K562 (cell line): ENCODE measurements around the gene NLRX1.

Source experiments
- CTCF ChIP-seq, 3 experiments: IDR thresholded peaks in 2 of 3; conservative IDR thresholded peaks in 1 of 3; 2 replicates each; pipeline ENCODE4 v1.5.1; 2011 to 2012; ENCODE audit warnings: low read length in 3 of 3, mild to moderate bottlenecking in 3 of 3, control low read depth in 2 of 3, improper control_type of control experiment in 1 of 3, inconsistent platforms in 1 of 3, low read depth in 1 of 3, mixed read lengths in 1 of 3, moderate library complexity in 1 of 3; ENCODE audit not compliant: insufficient read depth in 2 of 3
- HEY1 ChIP-seq: fragments of 250-450 bp; sonication (Bioruptor Pico); IDR thresholded peaks from 2 replicates; pipeline ENCODE4 v1.5.0; 2020; ENCODE audit warnings: mild to moderate bottlenecking, moderate library complexity, borderline replicate concordance
- POLR2A ChIP-seq: fragments of 450-650 bp; conservative IDR thresholded peaks from 2 replicates; pipeline ENCODE4 v1.6.1; 2016
- ZBTB11 ChIP-seq, 3 experiments: fragments of 200-800 bp in 1 of 3; fragments of 250-450 bp in 1 of 3; fragments of 450-650 bp in 1 of 3; sonication (Bioruptor Pico) in 1 of 3; sonication (Bioruptor generic) in 1 of 3; formaldehyde crosslinking in 1 of 3; IDR thresholded peaks; 2 replicates each; pipeline versions ENCODE4 v1.6.1 to v1.8.0; 2016 to 2022; ENCODE audit warnings: mild to moderate bottlenecking in 2 of 3, missing genetic modification characterization in 2 of 3, missing compliant biosample characterization in 1 of 3, moderate library complexity in 1 of 3
- ZNF124 ChIP-seq: sonication (generic); formaldehyde crosslinking; IDR thresholded peaks from 2 replicates; pipeline ENCODE4 v1.8.1; 2022; ENCODE audit warnings: missing genetic modification reagents

- no peak for TF ChIP-seq ZBTB11 (CRISPR knock-in tag; IDR thresholded peaks at IDR 0.05)
- TF ChIP-seq POLR2A: peak; percentile 84
- TF ChIP-seq HEY1 (CRISPR knock-in tag): 0 out of 2 replicates have a peak, but pooled peaks have one; percentile 59
- no peak for TF ChIP-seq CTCF (IDR thresholded peaks at IDR 0.05 in 2 of 3, conservative IDR thresholded peaks at IDR 0.05 in 1 of 3; ENCODE audit: insufficient read depth in 2 of 3, low read depth in 1 of 3, low read length in 3 of 3)
- TF ChIP-seq ZNF124 (CRISPR knock-in tag): no peak
Observed at GRCh38 chr11:119121008-119121810, 47.3 kb upstream of the NLRX1 start, which contains the start of gene HINFP.
